Stimulated activated CD4-positive, alpha-beta T cell treated with anti-CD3 and anti-CD28 coated beads, TNF-alpha, amount 100 ng/mL, for 48 hours (primary cell): ENCODE data around the gene NR5A1.
A peak's percentile ranks its signal among the peaks of the same experiment; 100 is the strongest.

ENCODE experiments used
- DNase-seq, 3 donors: peaks; one replicate each; pipeline ENCODE4 v3.0.0-alpha.2; 2020; ENCODE audit warnings: low read depth in 3 of 3

Gene NR5A1

DNA sequence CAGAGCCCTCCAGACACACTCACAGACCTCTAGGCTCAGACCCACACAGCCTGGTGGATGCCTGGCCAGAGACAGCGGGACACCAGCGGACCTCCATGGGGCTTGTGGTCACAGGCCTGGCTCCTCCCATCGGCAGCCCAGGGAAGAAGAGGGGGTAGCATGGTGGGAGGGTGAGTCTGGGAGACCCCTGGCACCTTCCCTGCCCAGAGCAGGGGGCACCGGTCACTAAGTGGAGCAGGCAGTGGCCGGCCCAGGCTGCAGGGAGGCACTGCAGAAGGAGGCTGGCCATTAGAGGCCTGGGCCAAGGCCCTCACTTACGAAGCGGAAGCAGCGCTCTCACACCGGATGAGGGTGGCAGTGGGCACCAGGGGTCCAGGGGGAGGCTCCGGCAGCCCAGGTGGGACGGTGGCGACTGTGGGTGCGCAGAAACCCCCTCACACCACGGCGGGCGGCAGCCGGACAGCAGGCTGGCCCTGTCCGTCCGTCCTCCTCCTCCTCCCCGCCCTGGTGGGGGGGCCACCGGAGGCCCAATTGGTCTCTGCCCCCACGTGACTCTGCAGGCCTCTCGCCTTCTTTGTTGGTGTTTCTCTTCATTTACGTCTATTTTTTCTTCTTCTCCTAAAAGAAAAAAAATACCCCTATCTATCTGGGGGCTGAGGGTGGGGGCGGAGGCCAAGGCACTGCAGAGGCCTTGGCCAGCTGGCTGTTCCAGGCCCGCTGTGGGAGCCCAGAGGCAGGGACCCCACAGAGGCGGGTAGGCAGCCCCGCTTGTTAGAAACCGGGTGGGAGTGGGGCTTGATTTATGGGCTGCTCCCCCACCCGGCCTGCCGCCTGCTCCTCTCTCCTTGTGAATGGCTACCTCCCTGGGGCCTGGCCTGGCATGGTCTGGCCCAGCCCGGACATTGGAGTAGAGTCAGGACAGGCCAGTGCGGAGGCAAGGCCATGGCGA is at the start of gene NR5A1:
Gene NR5A1, minus strand, starts transcription at position 469 of the 949 bp plus-strand sequence. CDS start 4,004 bp downstream, outside the sequence.
- no peak for DNase-seq

GRCh38 chr9:124555043-124555442 is 47.8 kb upstream of the NR5A1 start:
- DNase-seq: no peak

GRCh38 chr9:124553738-124554137 is 46.5 kb upstream of the NR5A1 start:
- DNase-seq: no peak

- DNase-seq: no peak
These were observed 45.0 kb upstream of the NR5A1 start for GRCh38 chr9:124552273-124552605.

GRCh38 chr9:124551472-124552272 is 44.5 kb upstream of the NR5A1 start:
- DNase-seq: peak in 2 of 3 donors; percentile 8 to 31

- no peak for DNase-seq
These were observed 42.9 kb upstream of the NR5A1 start for GRCh38 chr9:124550072-124550471.

- no peak for DNase-seq
These were observed 41.8 kb upstream of the NR5A1 start for GRCh38 chr9:124549016-124549415.

- DNase-seq: no peak
These were observed 37.3 kb upstream of the NR5A1 start for GRCh38 chr9:124544535-124544934.

DNA sequence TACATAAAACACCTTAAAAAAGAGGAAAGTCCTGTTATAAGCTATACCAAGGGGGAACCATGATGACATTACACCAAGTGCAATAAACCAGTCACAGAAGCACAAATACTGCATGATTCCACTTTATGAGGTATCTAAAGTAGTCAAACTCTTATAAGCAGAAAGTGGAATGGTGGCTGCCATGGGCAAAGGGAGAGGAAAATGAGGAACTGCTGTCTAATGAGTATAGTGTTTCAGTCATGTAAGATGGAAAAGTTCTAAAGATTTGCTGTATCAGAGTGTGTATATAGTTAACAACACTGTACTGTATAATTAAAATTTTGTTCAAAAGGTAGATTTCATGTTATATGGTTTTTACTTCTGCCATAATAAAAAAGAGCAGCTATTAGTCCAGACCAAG is 34.6 kb upstream of the NR5A1 start:
- no peak for DNase-seq

DNA sequence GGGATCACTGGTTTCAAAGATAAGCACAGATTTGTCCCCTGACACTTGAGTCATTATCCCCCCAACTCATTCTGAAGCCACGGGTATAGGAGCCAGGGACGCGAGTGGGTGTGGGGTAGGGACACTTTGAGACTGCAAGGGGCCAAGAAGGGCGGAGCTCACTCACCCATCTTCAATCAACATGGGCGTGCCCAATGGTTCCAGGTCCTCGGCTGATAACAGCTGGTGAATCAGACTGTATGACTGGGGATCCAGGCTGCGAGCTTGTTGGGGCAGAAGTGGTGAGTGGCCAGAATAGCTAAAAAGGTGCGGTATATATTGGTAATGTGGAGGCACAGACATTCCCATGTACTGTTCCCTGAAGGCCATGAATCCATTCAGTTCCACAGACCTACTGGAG is 30.7 kb upstream of the NR5A1 start:
- no peak for DNase-seq

DNA sequence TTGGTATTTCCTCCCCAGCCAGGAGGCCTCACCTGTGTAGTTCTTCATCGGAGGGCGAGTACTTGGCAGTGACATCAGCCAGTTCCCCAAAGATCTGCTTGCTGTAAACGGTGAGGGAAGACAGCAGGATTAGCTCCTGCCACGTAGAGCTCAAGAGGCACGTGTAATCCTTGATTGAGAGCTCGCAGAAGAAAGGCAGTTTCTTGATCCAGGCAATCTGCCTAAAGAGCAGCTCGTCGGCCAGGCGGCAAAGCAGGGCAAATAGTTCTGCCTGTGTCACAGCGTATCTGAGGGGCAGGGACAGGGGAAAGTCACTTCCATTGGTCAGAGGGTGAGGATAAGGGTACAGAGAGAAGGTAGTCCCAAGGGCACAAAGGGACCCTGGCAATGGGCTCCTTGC is 28.6 kb upstream of the NR5A1 start:
- no peak for DNase-seq

DNA sequence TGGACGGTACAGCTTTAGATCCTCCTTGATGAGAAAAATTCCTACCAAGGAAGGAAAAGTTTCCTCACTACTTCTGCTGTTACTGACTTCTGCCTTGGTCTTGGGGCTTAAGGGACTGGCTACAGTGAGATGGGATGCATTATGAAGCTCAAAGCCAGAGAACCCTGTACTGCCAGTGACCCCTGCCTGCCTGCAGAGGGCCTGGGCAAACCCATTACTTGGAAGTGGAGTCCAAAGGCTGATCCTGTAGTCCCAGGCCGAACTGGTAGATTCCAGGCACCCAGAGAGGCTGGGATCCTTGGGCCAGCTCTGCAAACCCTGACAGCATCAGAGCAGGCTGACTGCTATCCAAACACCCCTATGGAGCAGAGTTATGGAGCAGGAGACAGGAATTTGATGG is 25.7 kb upstream of the NR5A1 start:
- no peak for DNase-seq

DNA sequence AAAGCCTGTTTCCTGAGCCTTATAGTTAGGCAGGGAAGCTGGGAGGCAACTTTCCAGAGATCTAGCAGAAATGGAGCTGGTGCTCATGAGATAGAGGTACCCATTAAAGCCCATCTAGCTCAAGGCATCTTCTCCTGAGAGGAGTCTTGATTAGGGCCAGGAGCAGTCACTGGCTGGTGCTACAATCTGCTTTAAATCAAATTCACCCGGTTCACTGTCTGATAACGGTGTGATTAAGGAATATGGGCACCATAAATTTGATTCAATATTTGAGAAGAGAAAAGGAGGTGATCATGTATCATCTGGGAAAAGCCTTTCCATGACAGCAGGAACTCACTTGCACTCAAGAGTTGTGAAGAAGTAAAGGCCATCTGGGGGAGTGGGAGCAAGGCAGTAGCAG is 23.9 kb upstream of the NR5A1 start:
- no peak for DNase-seq

- no peak for DNase-seq
These were observed 23.0 kb upstream of the NR5A1 start for GRCh38 chr9:124530246-124530645.

- no peak for DNase-seq
These were observed 20.6 kb upstream of the NR5A1 start for GRCh38 chr9:124527781-124528180.

DNA sequence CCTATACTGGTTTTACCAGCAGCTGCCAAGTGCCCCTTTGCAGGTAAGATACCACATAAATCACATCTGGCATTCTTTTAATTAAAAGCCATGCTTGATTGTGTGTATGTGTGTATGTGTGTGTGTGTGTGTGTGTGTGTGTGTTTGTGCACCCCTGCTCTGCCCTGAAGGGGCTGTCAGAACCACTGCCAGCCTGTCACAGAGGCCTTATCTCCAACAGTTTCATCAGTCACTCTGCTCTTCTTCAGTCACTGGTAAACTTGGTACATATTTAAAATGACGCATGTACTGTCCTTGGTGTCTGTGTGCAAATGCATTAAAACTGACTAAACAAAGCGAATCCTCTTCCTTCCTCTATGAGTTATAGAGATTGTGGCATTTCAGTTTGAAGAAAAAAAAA is 19.0 kb upstream of the NR5A1 start:
- no peak for DNase-seq

DNA sequence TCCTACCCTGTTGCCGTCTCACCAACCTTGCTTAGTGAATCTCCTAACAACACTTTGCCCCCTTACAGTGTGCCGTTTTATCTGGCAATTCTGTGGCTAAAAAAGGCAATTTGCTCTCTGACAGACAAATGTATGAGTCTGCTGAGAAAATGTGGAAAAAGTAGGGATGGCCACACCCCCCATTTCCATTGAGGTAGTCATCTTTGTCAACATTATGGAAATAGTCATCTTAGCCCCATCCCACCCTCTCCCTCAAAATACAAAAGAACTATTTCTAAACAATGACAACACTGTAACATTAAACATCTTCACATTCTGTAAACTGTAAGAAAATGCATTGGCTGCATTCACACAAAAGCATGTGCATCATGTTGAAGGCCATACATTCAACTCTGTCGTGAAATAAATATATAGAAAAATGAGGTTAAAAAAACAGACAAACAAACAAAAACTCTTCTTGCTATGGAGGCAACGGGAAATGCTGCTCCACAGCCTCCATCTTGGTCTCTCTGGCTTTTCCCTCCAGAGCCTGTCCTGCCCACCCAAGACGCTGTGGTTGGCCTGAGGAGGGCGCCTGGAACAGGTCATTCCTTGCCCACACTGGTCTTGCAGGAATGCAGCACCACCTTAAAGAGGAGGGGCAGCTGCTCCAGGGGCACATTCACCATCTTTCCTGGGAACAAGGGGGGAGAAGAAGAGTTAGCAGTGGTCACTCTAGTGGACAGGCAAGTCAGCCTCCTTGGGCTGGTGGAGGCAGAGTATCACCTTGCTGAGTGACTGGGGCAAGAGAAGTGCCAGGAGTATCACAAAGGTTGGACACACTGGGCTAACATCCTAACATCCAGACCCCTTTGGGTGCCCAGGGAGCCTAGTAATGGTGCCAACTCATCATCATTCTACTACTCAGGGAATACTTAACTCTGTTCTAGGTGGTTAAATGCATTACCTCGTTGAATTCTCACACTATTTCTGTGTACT is 15.2 kb upstream of the NR5A1 start:
- DNase-seq: no peak

DNA sequence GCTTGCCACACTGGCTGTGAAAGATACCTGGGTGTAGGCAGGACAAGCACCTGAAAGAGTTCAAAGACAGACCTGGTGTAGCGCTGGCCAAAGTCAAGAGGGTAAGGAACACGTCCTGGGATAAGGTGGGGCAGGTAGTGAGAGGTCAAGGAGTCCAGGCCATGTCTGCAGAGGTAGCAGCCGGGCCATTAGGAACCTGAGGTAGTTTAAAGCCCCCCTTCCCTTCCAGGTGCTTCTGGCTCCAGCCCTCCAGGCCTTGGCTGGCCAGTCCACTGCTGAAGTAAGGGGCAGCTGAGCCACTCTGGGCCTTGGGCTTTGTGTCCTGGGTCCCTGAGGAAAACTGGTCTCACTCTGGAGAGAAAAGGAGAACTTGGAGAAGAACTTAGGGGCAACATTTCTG is 13.9 kb upstream of the NR5A1 start:
- DNase-seq: no peak

- DNase-seq: no peak
These were observed 13.0 kb upstream of the NR5A1 start for GRCh38 chr9:124520206-124520596.

GRCh38 chr9:124518116-124518515 is 10.9 kb upstream of the NR5A1 start:
- DNase-seq: no peak

DNA sequence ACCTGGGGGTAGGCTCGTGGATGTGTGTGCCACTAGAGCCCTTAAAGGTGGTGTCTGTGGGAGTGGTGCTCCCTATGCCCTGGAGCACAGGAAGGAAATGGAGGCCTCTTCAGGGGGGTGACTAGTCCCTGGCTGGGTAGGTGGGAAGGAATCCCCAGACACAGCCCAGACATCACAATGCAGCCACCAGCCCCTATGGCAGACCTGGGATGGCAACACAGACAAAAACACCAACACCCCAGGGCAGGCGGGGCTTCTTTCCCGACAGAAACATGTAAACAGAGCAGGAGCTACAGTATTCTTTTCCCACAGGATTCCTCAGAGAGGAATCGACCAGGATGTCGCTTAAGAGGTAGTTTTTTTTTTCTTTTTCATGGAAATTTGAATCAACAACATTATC is 10.4 kb upstream of the NR5A1 start:
- no peak for DNase-seq

- DNase-seq: no peak
These were observed 7.7 kb upstream of the NR5A1 start for GRCh38 chr9:124514874-124515273.
